H1 (cell line): Measurements from ENCODE around the gene S1PR2. TPM values are rescaled to one million over a fixed set of nuclear protein-coding genes. Genes with fewer than 3 reads are reported as not detected.

Experiments used
- CTCF ChIA-PET: fragments of 300-600 bp; sonication (Branson Sonifier 250); formaldehyde crosslinking; loops from one replicate; lab custom pipeline; 2021; ENCODE audit not compliant: partially characterized antibody; lab: Charles Lee
- POLR2A ChIA-PET: fragments of 300-600 bp; sonication (Branson Sonifier 250); formaldehyde crosslinking; loops from one replicate; lab custom pipeline; 2021; ENCODE audit warnings: inconsistent platforms; ENCODE audit not compliant: partially characterized antibody; lab: Charles Lee
- DNase-seq, 2 experiments: peaks; one replicate each; pipeline versions ENCODE4 v3.0.0 to v3.0.0-alpha.2; 2010 to 2022; ENCODE audit warnings: low spot score in 2 of 2, low read depth in 1 of 2, mixed read lengths in 1 of 2
- FAIRE-seq: peaks from 2 replicates; lab custom pipeline; 2011; peaks lifted over from hg19 to GRCh38; lab: Jason Lieb, UNC
- H2AFZ ChIP-seq: 2 replicates; pipeline ENCODE4 v1.8.1; 2012; ENCODE audit warnings: low read length, inconsistent platforms
- H2AK5ac ChIP-seq: 2 replicates; pipeline ENCODE4 v1.6.1; 2013; ENCODE audit warnings: low read depth, low read length
- H2BK120ac ChIP-seq: replicated peaks from 2 replicates; pipeline ENCODE3; 2013; ENCODE audit warnings: low read depth, low read length, inconsistent platforms
- H2BK12ac ChIP-seq: 2 replicates; pipeline ENCODE4 v1.6.1; 2013; ENCODE audit warnings: low read depth, low read length
- H2BK15ac ChIP-seq: 2 replicates; pipeline ENCODE4 v1.6.1; 2013; ENCODE audit warnings: low read length
- H2BK20ac ChIP-seq: 2 replicates; pipeline ENCODE4 v1.6.1; 2013; ENCODE audit warnings: low read length
- H2BK5ac ChIP-seq: 2 replicates; pipeline ENCODE4 v1.6.1; 2013; ENCODE audit warnings: low read depth, low read length
- H3K14ac ChIP-seq: 2 replicates; pipeline ENCODE4 v1.6.1; 2013; ENCODE audit warnings: inconsistent platforms; ENCODE audit not compliant: insufficient read length
- H3K18ac ChIP-seq: 2 replicates; pipeline ENCODE4 v1.6.1; 2013; ENCODE audit warnings: low read length; ENCODE audit errors: extremely low read depth
- H3K23ac ChIP-seq: 2 replicates; pipeline ENCODE4 v1.6.1; 2013; ENCODE audit warnings: inconsistent platforms; ENCODE audit not compliant: insufficient read length
- H3K23me2 ChIP-seq: 2 replicates; pipeline ENCODE4 v1.6.1; 2013; ENCODE audit warnings: low read depth, low read length
- H3K27ac ChIP-seq: 2 replicates; pipeline ENCODE4 v1.6.1; 2011; ENCODE audit warnings: low read depth, low read length, inconsistent platforms
- H3K27me3 ChIP-seq, 4 experiments: replicated peaks in 1 of 4; 1 replicate in 1 of 4; 2 replicates in 3 of 4; pipeline versions ENCODE4 v1.6.1 to v1.8.1; 2011 to 2013; ENCODE audit warnings: low read length in 3 of 4, mild to moderate bottlenecking in 3 of 4, inconsistent platforms in 2 of 4, mixed read lengths in 2 of 4, moderate library complexity in 1 of 4; ENCODE audit not compliant: control insufficient read depth in 3 of 4, insufficient read depth in 3 of 4; ENCODE audit errors: extremely low read depth in 1 of 4
- H3K36me3 ChIP-seq, 4 experiments: 2 replicates each; pipeline versions ENCODE4 v1.6.1 to v1.8.1; 2011 to 2013; ENCODE audit warnings: mild to moderate bottlenecking in 4 of 4, low read length in 3 of 4, moderate library complexity in 2 of 4, control low read depth in 1 of 4, inconsistent platforms in 1 of 4; ENCODE audit not compliant: insufficient read depth in 4 of 4, control insufficient read depth in 2 of 4
- H3K4ac ChIP-seq: replicated peaks from 2 replicates; pipeline ENCODE3; 2013; ENCODE audit warnings: low read length, low read depth, mixed read lengths, inconsistent platforms; ENCODE audit not compliant: insufficient read length
- H3K4me1 ChIP-seq, 4 experiments: replicated peaks in 1 of 4; 1 replicate in 1 of 4; 2 replicates in 3 of 4; pipeline versions ENCODE4 v1.6.1 to v1.8.1; 2011 to 2013; ENCODE audit warnings: low read length in 3 of 4, inconsistent platforms in 2 of 4, mixed read lengths in 1 of 4; ENCODE audit not compliant: insufficient read depth in 4 of 4, control insufficient read depth in 3 of 4
- H3K4me2 ChIP-seq, 2 experiments: 2 replicates each; pipeline versions ENCODE4 v1.6.1 to v1.8.1; 2011 to 2013; ENCODE audit warnings: low read depth in 2 of 2, low read length in 2 of 2, control low read depth in 1 of 2, inconsistent platforms in 1 of 2, mild to moderate bottlenecking in 1 of 2; ENCODE audit not compliant: insufficient read depth in 1 of 2
- H3K4me3 ChIP-seq, 4 experiments: fragments of 200-600, 300-600 bp in 1 of 4; sonication (generic), shearing (Covaris generic), sonication (Bioruptor Twin) in 1 of 4; 2 replicates each; pipeline versions ENCODE4 v1.5.1 to v1.8.1; 2011 to 2016; ENCODE audit warnings: low read length in 4 of 4, low read depth in 3 of 4, control low read depth in 2 of 4, inconsistent platforms in 2 of 4, mild to moderate bottlenecking in 2 of 4, mixed read lengths in 1 of 4, moderate library complexity in 1 of 4; ENCODE audit not compliant: insufficient read depth in 2 of 4; ENCODE audit errors: extremely low read depth in 1 of 4
- H3K56ac ChIP-seq: replicated peaks from 2 replicates; pipeline ENCODE3; 2013; ENCODE audit warnings: low read depth, mild to moderate bottlenecking, mixed read lengths, low read length, inconsistent platforms; ENCODE audit not compliant: insufficient read length
- H3K79me1 ChIP-seq: 2 replicates; pipeline ENCODE4 v1.6.1; 2013; ENCODE audit warnings: low read depth, low read length, control low read depth
- H3K79me2 ChIP-seq, 2 experiments: 2 replicates each; pipeline versions ENCODE4 v1.6.1 to v1.8.1; 2012 to 2013; ENCODE audit warnings: low read length in 2 of 2, mild to moderate bottlenecking in 2 of 2, inconsistent platforms in 1 of 2; ENCODE audit not compliant: insufficient read depth in 2 of 2, control insufficient read depth in 1 of 2
- H3K9ac ChIP-seq, 4 experiments: replicated peaks in 1 of 4; 1 replicate in 1 of 4; 2 replicates in 3 of 4; pipeline versions ENCODE4 v1.6.1 to v1.8.1; 2011 to 2013; ENCODE audit warnings: low read depth in 3 of 4, low read length in 3 of 4, control low read depth in 2 of 4, mild to moderate bottlenecking in 2 of 4, moderate library complexity in 2 of 4, inconsistent platforms in 1 of 4; ENCODE audit errors: extremely low read depth in 1 of 4
- H3K9me3 ChIP-seq, 2 experiments: 2 replicates each; pipeline versions ENCODE4 v1.6.1 to v1.8.1; 2012 to 2013; ENCODE audit warnings: mild to moderate bottlenecking in 2 of 2, moderate library complexity in 2 of 2, control low read depth in 1 of 2, inconsistent platforms in 1 of 2, low read depth in 1 of 2, low read length in 1 of 2, mixed read lengths in 1 of 2; ENCODE audit not compliant: insufficient read depth in 2 of 2
- H4K20me1 ChIP-seq, 2 experiments: replicated peaks in 1 of 2; 2 replicates each; pipeline versions ENCODE3 to v1.8.1; 2011 to 2013; ENCODE audit warnings: inconsistent platforms in 2 of 2, low read length in 2 of 2, mild to moderate bottlenecking in 1 of 2; ENCODE audit not compliant: insufficient read depth in 2 of 2, control insufficient read depth in 1 of 2
- H4K5ac ChIP-seq: 2 replicates; pipeline ENCODE4 v1.6.1; 2013; ENCODE audit warnings: low read length, low read depth, mixed read lengths, inconsistent platforms; ENCODE audit not compliant: insufficient read length
- H4K8ac ChIP-seq: 2 replicates; pipeline ENCODE4 v1.8.0; 2013; ENCODE audit warnings: mild to moderate bottlenecking, moderate library complexity, low read length, inconsistent platforms; ENCODE audit not compliant: insufficient read depth; ENCODE audit errors: extremely low read depth
- H4K91ac ChIP-seq: replicated peaks from 2 replicates; pipeline ENCODE3; 2013; ENCODE audit warnings: low read length, mixed read lengths, inconsistent platforms; ENCODE audit not compliant: insufficient read length
- GTF2F1 ChIP-seq: IDR thresholded peaks from 2 replicates; pipeline ENCODE4 v1.6.1; 2012; ENCODE audit warnings: low read depth, low read length, improper control_type of control experiment, borderline replicate concordance
- HDAC2 ChIP-seq, 2 experiments: fragments of 300-600 bp in 1 of 2; sonication (generic) in 1 of 2; IDR thresholded peaks; 2 replicates each; pipeline ENCODE4 v1.6.1; 2011 to 2012; ENCODE audit warnings: low read depth in 2 of 2, low read length in 2 of 2, mild to moderate bottlenecking in 2 of 2, moderate library complexity in 2 of 2, borderline replicate concordance in 1 of 2, inconsistent platforms in 1 of 2
- JUND ChIP-seq: IDR thresholded peaks from 2 replicates; pipeline ENCODE4 v1.6.1; 2011; ENCODE audit warnings: mild to moderate bottlenecking, improper control_type of control experiment, low read length
- MAFK ChIP-seq: IDR thresholded peaks from 2 replicates; pipeline ENCODE4 v1.6.1; 2012; ENCODE audit warnings: low read depth, mild to moderate bottlenecking, improper control_type of control experiment, low read length
- RBBP5 ChIP-seq: IDR thresholded peaks from 2 replicates; pipeline ENCODE4 v1.7.1; 2012; ENCODE audit warnings: low read depth, mild to moderate bottlenecking, inconsistent platforms, low read length, moderate library complexity, borderline replicate concordance
- SP4 ChIP-seq: IDR thresholded peaks from 2 replicates; pipeline ENCODE4 v1.6.1; 2012; ENCODE audit warnings: low read length, inconsistent platforms
- WGBS, 2 experiments: shearing (Covaris generic) in 1 of 2; methylation state at CpG; one replicate each; pipeline versions ENCODE4 v1.1.6 to v1.1.7; 2013 to 2015; ENCODE audit warnings: low lambda C conversion rate in 2 of 2, mixed read lengths in 2 of 2, inconsistent platforms in 1 of 2, low coverage in 1 of 2, missing lambda C conversion rate in 1 of 2; ENCODE audit not compliant: insufficient replicate concordance in 2 of 2, insufficient coverage in 1 of 2, insufficient read length in 1 of 2; ENCODE audit errors: extremely low coverage in 1 of 2, missing lambda C conversion rate in 1 of 2; 5-methylcytosine and 5-hydroxymethylcytosine counted together
- polyA plus RNA-seq, 7 experiments: library from polyadenylated mRNA; depleted of rRNA in 3 of 7; stranded (reverse) in 5 of 7; unstranded in 2 of 7; fragments of >200 nt in 5 of 7; fragments of 200-250 nt in 2 of 7; gene quantifications; 1 replicate in 5 of 7; 2 replicates in 1 of 7; 4 replicates in 1 of 7; pipeline versions ENCODE4 v1.2.1 to v1.2.3, GENCODE V29; 2011 to 2013; ENCODE audit warnings: missing spikeins in 2 of 7, mixed read lengths in 2 of 7
- total RNA-seq: library from RNA; stranded (reverse); fragmentation: NEBNext Ultra II Directional; extraction: Animal tissue kit (Norgen Biotek cat#: 25700); gene quantifications from 2 replicates; pipeline ENCODE4 v1.2.1, GENCODE V29; 2021
- TF ChIP-seq, protein P1 (sequence below): IDR thresholded peaks from 2 replicates; pipeline ENCODE4 v1.6.1; 2012; ENCODE audit warnings: inconsistent platforms

Gene S1PR2
- total and polyA plus RNA-seq, 2 of the 8 experiments (the other 6 are each of a cell fraction or from before 2014, with no cell fraction given) = 17.5 to 19.4 TPM

DNA sequence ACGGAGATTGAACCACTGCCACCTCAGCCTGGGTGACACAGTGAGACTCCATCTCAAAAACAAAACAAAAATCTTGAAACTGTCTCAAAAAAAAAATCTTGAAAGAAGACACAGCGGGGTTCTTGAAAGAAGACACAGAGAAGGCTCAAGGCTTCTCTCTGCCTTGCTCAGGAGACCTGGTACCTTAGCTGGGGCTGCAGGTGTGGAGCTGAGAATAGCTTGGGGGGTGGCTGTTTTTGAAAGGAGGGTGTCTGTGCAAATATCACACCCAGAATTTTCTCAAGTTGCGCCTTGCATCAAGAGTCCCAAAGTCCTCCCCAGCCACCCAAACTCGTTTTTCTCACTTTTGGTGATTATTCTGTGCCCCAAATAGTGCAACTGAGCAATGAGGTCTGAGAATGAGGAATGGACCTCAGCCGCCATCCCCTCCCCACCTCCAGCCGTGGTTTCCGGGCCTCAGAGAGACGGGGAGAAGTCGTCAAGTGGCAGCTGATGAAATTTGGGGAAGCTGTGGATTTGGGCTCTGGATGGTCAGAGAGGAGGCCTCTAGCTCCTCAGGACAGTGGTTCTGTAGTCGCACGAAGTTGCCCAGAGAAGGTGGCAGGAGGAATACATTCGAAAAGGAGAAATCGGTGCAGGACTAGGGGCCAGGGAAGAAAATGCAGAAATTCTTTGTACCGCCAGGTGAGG is 8.8 kb downstream of the S1PR2 start:
- no peak overlapping the region for H3K56ac ChIP-seq
- no peak overlapping the region for H3K18ac ChIP-seq
- H3K27me3 ChIP-seq = no peaks in the 10 kb centered on the region
- peaks cover 7% of the 10 kb centered on the region; the same call in 1 of the 2 replicates for H3K79me1 ChIP-seq
- H2BK5ac ChIP-seq = no peak overlapping the region
- H3K27ac ChIP-seq = no peak overlapping the region
- 0 out of 4 replicates have a peak, but pooled peaks cover 0 to 5% of the 10 kb centered on the region in 2 experiments for H3K9me3 ChIP-seq
- H2BK20ac ChIP-seq = no peak overlapping the region
- peaks cover 0 to 3% (median under 1%) of the 10 kb centered on the region in 4 experiments; a peak in 3 of 8 replicates for H3K36me3 ChIP-seq
- no peak overlapping the region for H3K4me2 ChIP-seq
- no peak overlapping the region for H3K23ac ChIP-seq
- H2BK15ac ChIP-seq = no peak overlapping the region
- no peak overlapping the region for H3K9ac ChIP-seq
- 85% methylated on average over 14 of the region's 14 CpGs; no CpG with 5 or more reads in 1 of the 2 experiments for WGBS, 2 experiments
- FAIRE-seq (no peak), DNase-seq (no peak)
- no peak overlapping the region for H2AFZ ChIP-seq
- CTCF ChIA-PET = interaction anchor here (0.5 to 2.3 kb wide), 9 partner anchors 12 to 1888 kb away, joined by 3 to 14 read pairs (median 3); partner anchors contain the start of gene DNMT1
- no peak overlapping the region for H4K5ac ChIP-seq
- H3K14ac ChIP-seq = no peak overlapping the region
- H4K20me1 ChIP-seq = peaks cover 7 to 9% of the 10 kb centered on the region in 2 experiments
- H3K23me2 ChIP-seq = no peaks in the 10 kb centered on the region
- peaks cover 0 to 4% (median 2%) of the 10 kb centered on the region in 4 experiments; a peak in 4 of 7 replicates for H3K4me1 ChIP-seq
- H2AK5ac ChIP-seq = no peak overlapping the region
- no peak overlapping the region for H2BK120ac ChIP-seq
- no peak overlapping the region for H4K8ac ChIP-seq
- H3K79me2 ChIP-seq = peaks cover 0 to 11% of the 10 kb centered on the region in 2 experiments; a peak in 1 of 4 replicates
- POLR2A ChIA-PET = interaction anchor here (1.2 kb wide), 1 partner anchor 34 kb away, joined by 3 read pairs; no protein-coding TSS in a partner anchor
- no peak overlapping the region for H4K91ac ChIP-seq
- H3K4ac ChIP-seq = no peak overlapping the region
- H3K4me3 ChIP-seq = no peak overlapping the region
- H2BK12ac ChIP-seq = no peak overlapping the region
- TF ChIP-seq JUND (no peak), HDAC2 (IDR thresholded peaks at IDR 0.05; ENCODE audit: borderline replicate concordance in 1 of 2, low read depth in 2 of 2, low read length in 2 of 2) (no peak), GTF2F1 (no peak), SP4 (no peak), RBBP5 (no peak), MAFK (no peak)
- TF ChIP-seq, protein P1, sequence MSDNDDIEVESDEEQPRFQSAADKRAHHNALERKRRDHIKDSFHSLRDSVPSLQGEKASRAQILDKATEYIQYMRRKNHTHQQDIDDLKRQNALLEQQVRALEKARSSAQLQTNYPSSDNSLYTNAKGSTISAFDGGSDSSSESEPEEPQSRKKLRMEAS = no peak
